ENCODE results near the gene PDK3.

Gene PDK3

GRCh38 chrX:24464836-24465531, at the start of gene PDK3:
PDK3 (plus strand) TSS chrX:24465286; CDS start chrX:24465456, 170 bp downstream.
- DNase-seq, result peak; percentile 83

- no peak for DNase-seq
Measured at GRCh38 chrX:24415921-24416320, 49.2 kb upstream of the PDK3 start.

GRCh38 chrX:24423960-24424359, 41.1 kb upstream of the PDK3 start:
- DNase-seq, result no peak

- DNase-seq, result no peak
Measured at GRCh38 chrX:24424948-24425347, 40.1 kb upstream of the PDK3 start.

GRCh38 chrX:24425806-24426205, 39.3 kb upstream of the PDK3 start:
- no peak for DNase-seq

GRCh38 chrX:24426340-24426913, 38.7 kb upstream of the PDK3 start:
- no peak for DNase-seq

GRCh38 chrX:24426921-24427746, 38.0 kb upstream of the PDK3 start:
- no peak for DNase-seq

GRCh38 chrX:24427747-24428019, 37.4 kb upstream of the PDK3 start:
- no peak for DNase-seq

- no peak for DNase-seq
Measured at GRCh38 chrX:24428516-24428915, 36.6 kb upstream of the PDK3 start.

- no peak for DNase-seq
Measured at GRCh38 chrX:24435060-24435459, 30.0 kb upstream of the PDK3 start.

GRCh38 chrX:24443918-24444317, 21.2 kb upstream of the PDK3 start:
- DNase-seq, result no peak

- DNase-seq, result no peak
Measured at GRCh38 chrX:24444645-24445044, 20.4 kb upstream of the PDK3 start.

- DNase-seq, result no peak
Measured at GRCh38 chrX:24448762-24449250, 16.3 kb upstream of the PDK3 start.

GRCh38 chrX:24463077-24463476, 2.0 kb upstream of the PDK3 start:
- DNase-seq, result no peak

- DNase-seq, result no peak
Measured at GRCh38 chrX:24464498-24464835, 619 bp upstream of the PDK3 start.

- no peak for DNase-seq
Measured at GRCh38 chrX:24465532-24465865, 413 bp downstream of the PDK3 start.

GRCh38 chrX:24466025-24466424, 939 bp downstream of the PDK3 start:
- no peak for DNase-seq

GRCh38 chrX:24468245-24468644, 3.2 kb downstream of the PDK3 start:
- DNase-seq, result no peak

GRCh38 chrX:24471808-24472207, 6.7 kb downstream of the PDK3 start:
- DNase-seq, result no peak

- DNase-seq, result no peak
Measured at GRCh38 chrX:24475480-24475879, 10.4 kb downstream of the PDK3 start.

- no peak for DNase-seq
Measured at GRCh38 chrX:24478509-24478908, 13.4 kb downstream of the PDK3 start.

GRCh38 chrX:24479924-24480323, 14.8 kb downstream of the PDK3 start:
- DNase-seq, result peak; percentile 68

- no peak for DNase-seq
Measured at GRCh38 chrX:24480400-24480865, 15.3 kb downstream of the PDK3 start.

- DNase-seq, result no peak
Measured at GRCh38 chrX:24482823-24483415, 17.8 kb downstream of the PDK3 start.

Data from stimulated activated naive CD4-positive, alpha-beta T cell treated with Interleukin-2 at 50 U/mL for 16 hours (primary cell).